Astrocyte (in vitro differentiated cells and primary cell): ENCODE measurements around the gene FFAR3. TPM values are rescaled to one million over a fixed set of nuclear protein-coding genes. Genes with fewer than 3 reads are reported as not detected.
"Not testable (repeated sequence)": the region's sequence is repeated elsewhere in the genome, so short reads cannot be mapped to it uniquely, and the experiment has no call there.

ENCODE experiments used
- DNase-seq: peaks from one replicate; pipeline ENCODE4 v3.0.0-alpha.2; 2010; ENCODE audit warnings: low read depth
- FAIRE-seq: peaks from 2 replicates; lab custom pipeline; 2011; peaks lifted over from hg19 to GRCh38; lab: Jason Lieb, UNC
- H2AFZ ChIP-seq: 2 replicates; pipeline ENCODE4 v1.6.0; 2012; ENCODE audit warnings: low read depth, low read length, inconsistent platforms
- H3K27ac ChIP-seq: 2 replicates; pipeline ENCODE4 v1.5.1; 2011; ENCODE audit warnings: low read depth, low read length, inconsistent platforms
- H3K27me3 ChIP-seq: 2 replicates; pipeline ENCODE4 v1.6.0; 2011; ENCODE audit warnings: low read length, inconsistent platforms; ENCODE audit not compliant: insufficient read depth
- H3K36me3 ChIP-seq: 2 replicates; pipeline ENCODE4 v1.5.1; 2011; ENCODE audit warnings: low read length, inconsistent platforms; ENCODE audit not compliant: insufficient read depth
- H3K4me1 ChIP-seq: 2 replicates; pipeline ENCODE4 v1.5.1; 2011; ENCODE audit warnings: low read length, inconsistent platforms; ENCODE audit not compliant: insufficient read depth
- H3K4me2 ChIP-seq: 2 replicates; pipeline ENCODE4 v1.6.0; 2012; ENCODE audit warnings: low read length, inconsistent platforms
- H3K4me3 ChIP-seq: 2 replicates; pipeline ENCODE4 v1.5.1; 2011; ENCODE audit warnings: low read depth, mild to moderate bottlenecking, low read length, inconsistent platforms; ENCODE audit not compliant: insufficient read depth
- H3K79me2 ChIP-seq: 2 replicates; pipeline ENCODE4 v1.6.0; 2012; ENCODE audit warnings: mild to moderate bottlenecking, low read length, inconsistent platforms; ENCODE audit not compliant: insufficient read depth
- H3K9ac ChIP-seq: 2 replicates; pipeline ENCODE4 v1.6.0; 2012; ENCODE audit warnings: mild to moderate bottlenecking, low read length, inconsistent platforms
- H3K9me3 ChIP-seq: 2 replicates; pipeline ENCODE4 v1.5.1; 2012; ENCODE audit warnings: low read depth, mild to moderate bottlenecking, low read length, inconsistent platforms; ENCODE audit not compliant: insufficient read depth
- H4K20me1 ChIP-seq: 2 replicates; pipeline ENCODE4 v1.6.0; 2012; ENCODE audit warnings: low read length, inconsistent platforms; ENCODE audit not compliant: insufficient read depth
- H3K27ac Mint-ChIP-seq: one replicate; pipeline ENCODE4 v1.8.0; 2021; ENCODE audit warnings: mild to moderate bottlenecking, mixed read lengths; ENCODE audit not compliant: unreplicated experiment
- H3K27me3 Mint-ChIP-seq: one replicate; pipeline ENCODE4 v1.8.0; 2021; ENCODE audit warnings: low read depth, mixed read lengths; ENCODE audit not compliant: unreplicated experiment
- H3K36me3 Mint-ChIP-seq: one replicate; pipeline ENCODE4 v1.8.0; 2021; ENCODE audit warnings: low read depth, mixed read lengths; ENCODE audit not compliant: unreplicated experiment
- H3K4me1 Mint-ChIP-seq: one replicate; pipeline ENCODE4 v1.8.0; 2021; ENCODE audit warnings: low read depth, mixed read lengths; ENCODE audit not compliant: unreplicated experiment
- H3K4me3 Mint-ChIP-seq: one replicate; pipeline ENCODE4 v1.8.0; 2021; ENCODE audit warnings: mild to moderate bottlenecking, moderate library complexity, mixed read lengths; ENCODE audit not compliant: unreplicated experiment
- H3K9me3 Mint-ChIP-seq: one replicate; pipeline ENCODE4 v1.8.0; 2021; ENCODE audit warnings: mild to moderate bottlenecking, mixed read lengths; ENCODE audit not compliant: unreplicated experiment
- EZH2 ChIP-seq: IDR thresholded peaks from 2 replicates; pipeline ENCODE4 v1.6.1; 2012; ENCODE audit warnings: mild to moderate bottlenecking, low read length, inconsistent platforms; ENCODE audit not compliant: insufficient read depth
- total RNA-seq: library from RNA; stranded (reverse); gene quantifications from 2 replicates; pipeline ENCODE4 v1.2.1, GENCODE V29; 2021
- TF ChIP-seq, protein P1 (sequence below): IDR thresholded peaks from 2 replicates; pipeline ENCODE4 v1.5.1; 2011; ENCODE audit warnings: low read depth, mild to moderate bottlenecking, inconsistent platforms, low read length, moderate library complexity; ENCODE audit not compliant: insufficient read depth

The FFAR3 gene
- total RNA-seq, 1 donor from 2014 or later = not detected

DNA sequence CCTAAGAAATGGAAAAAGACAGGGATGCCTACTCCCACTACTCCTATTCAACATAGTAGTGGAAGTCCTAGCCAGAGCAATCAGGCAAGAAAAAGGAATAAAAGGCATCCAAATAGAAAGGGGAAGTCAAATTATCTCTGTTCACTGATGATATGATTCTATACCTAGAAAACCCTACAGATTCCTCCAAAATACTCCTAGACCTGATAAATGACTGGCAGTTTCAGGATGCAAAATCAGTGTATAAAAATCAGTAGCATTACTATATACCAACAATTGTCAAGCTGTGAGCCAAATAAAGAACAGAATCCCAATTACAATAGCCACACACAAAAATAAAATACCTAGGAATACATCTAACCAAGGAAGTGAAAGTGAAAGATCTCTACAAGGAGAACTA is 11.3 kb downstream of the FFAR3 start:
- Mint-ChIP-seq H3K27ac (no peak overlapping the region), H3K27me3 (peaks cover 21% of the 10 kb centered on the region), H3K4me3 (no peak overlapping the region), H3K4me1 (no peaks in the 10 kb centered on the region), H3K9me3 (peaks cover 2% of the 10 kb centered on the region), H3K36me3 (no peaks in the 10 kb centered on the region)
- DNase-seq (no peak), FAIRE-seq (no peak)
- H3K27ac ChIP-seq = no peak overlapping the region
- H3K4me3 ChIP-seq = no peak overlapping the region
- no peaks in the 10 kb centered on the region for H3K4me1 ChIP-seq
- H3K36me3 ChIP-seq = no peaks in the 10 kb centered on the region
- no peak overlapping the region for H3K4me2 ChIP-seq
- H4K20me1 ChIP-seq = no peaks in the 10 kb centered on the region
- H3K9me3 ChIP-seq = no peaks in the 10 kb centered on the region
- no peaks in the 10 kb centered on the region for H3K27me3 ChIP-seq
- no peak overlapping the region for H2AFZ ChIP-seq
- no peaks in the 10 kb centered on the region for H3K79me2 ChIP-seq
- no peak overlapping the region for H3K9ac ChIP-seq
- TF ChIP-seq, protein P1, sequence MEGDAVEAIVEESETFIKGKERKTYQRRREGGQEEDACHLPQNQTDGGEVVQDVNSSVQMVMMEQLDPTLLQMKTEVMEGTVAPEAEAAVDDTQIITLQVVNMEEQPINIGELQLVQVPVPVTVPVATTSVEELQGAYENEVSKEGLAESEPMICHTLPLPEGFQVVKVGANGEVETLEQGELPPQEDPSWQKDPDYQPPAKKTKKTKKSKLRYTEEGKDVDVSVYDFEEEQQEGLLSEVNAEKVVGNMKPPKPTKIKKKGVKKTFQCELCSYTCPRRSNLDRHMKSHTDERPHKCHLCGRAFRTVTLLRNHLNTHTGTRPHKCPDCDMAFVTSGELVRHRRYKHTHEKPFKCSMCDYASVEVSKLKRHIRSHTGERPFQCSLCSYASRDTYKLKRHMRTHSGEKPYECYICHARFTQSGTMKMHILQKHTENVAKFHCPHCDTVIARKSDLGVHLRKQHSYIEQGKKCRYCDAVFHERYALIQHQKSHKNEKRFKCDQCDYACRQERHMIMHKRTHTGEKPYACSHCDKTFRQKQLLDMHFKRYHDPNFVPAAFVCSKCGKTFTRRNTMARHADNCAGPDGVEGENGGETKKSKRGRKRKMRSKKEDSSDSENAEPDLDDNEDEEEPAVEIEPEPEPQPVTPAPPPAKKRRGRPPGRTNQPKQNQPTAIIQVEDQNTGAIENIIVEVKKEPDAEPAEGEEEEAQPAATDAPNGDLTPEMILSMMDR = no peak
- TF ChIP-seq EZH2 = no peak

DNA sequence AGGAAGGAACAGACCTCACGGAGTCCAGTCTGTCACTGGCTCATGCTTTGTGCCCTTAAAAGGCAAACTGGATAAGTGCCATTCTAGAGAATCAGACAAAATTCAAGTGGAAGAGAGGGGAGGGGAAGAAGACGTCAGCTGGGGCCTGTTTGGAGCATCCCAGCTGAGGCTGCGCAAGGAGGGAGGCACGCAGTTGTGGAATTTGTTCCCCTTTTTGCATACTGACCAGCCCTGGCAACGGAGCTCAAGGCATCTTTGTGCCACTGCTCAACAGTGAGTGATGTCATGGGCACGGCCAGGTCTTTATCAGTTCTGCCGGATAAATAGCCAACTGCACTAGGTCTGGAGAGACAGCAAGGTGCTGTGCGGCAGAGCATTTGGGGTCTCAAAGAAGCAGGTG is 12.5 kb downstream of the FFAR3 start, which contains the start of gene GPR42:
GPR42 (plus strand) TSS at position 347 of the 400 bp plus-strand sequence. CDS start 292 bp downstream, outside the sequence.
- no peak for FAIRE-seq
- no peak for DNase-seq

DNA sequence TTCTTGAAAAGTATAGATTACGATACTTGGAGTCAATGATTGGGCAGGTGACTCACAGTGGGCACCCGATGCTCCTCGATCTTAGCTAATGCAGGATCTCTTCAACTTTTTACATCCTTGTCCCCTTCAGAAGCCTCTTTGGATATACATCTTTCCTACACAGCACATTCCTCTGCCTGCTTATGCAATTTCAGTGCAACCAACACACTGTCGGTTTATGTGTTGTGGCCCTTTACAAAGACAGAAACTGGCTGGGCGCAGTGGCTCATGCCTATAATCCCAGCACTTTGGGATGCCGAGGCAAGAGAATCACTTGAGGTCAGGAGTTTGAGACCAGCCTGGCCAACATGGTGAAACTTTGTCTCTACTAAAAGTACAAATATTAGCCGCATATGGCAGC is 15.2 kb downstream of the FFAR3 start:
- H3K9me3 ChIP-seq = no peaks in the 10 kb centered on the region
- H3K79me2 ChIP-seq = no peaks in the 10 kb centered on the region
- no peaks in the 10 kb centered on the region for H3K4me1 ChIP-seq
- H3K4me2 ChIP-seq = no peak overlapping the region
- no peak for TF ChIP-seq EZH2
- TF ChIP-seq, protein P1 = no peak
- H3K36me3 Mint-ChIP-seq = no peaks in the 10 kb centered on the region
- H3K4me3 ChIP-seq = no peak overlapping the region
- DNase-seq (no peak), FAIRE-seq (no peak)
- no peak overlapping the region for H3K4me3 Mint-ChIP-seq
- no peaks in the 10 kb centered on the region for H3K4me1 Mint-ChIP-seq
- no peak overlapping the region for H3K27ac ChIP-seq
- no peak overlapping the region for H3K9ac ChIP-seq
- no peaks in the 10 kb centered on the region for H3K27me3 ChIP-seq
- H3K27me3 Mint-ChIP-seq = peaks cover 21% of the 10 kb centered on the region
- H2AFZ ChIP-seq = no peak overlapping the region
- no peaks in the 10 kb centered on the region for H4K20me1 ChIP-seq
- peaks cover 6% of the 10 kb centered on the region for H3K9me3 Mint-ChIP-seq
- no peak overlapping the region for H3K27ac Mint-ChIP-seq
- H3K36me3 ChIP-seq = no peaks in the 10 kb centered on the region

More for the DNA sequence above, 12.5 kb downstream of the FFAR3 start, which contains the start of gene GPR42:
- Histone ChIP-seq H3K9me3 (no peaks in the 10 kb centered on the region), H4K20me1 (no peaks in the 10 kb centered on the region), H3K27ac (no peak within 1 kb of the TSS), H2AFZ (no peak within 1 kb of the TSS), H3K9ac (no peak within 1 kb of the TSS), H3K4me2 (no peak within 1 kb of the TSS), H3K27me3 (no peaks in the 10 kb centered on the region), H3K4me1 (no peaks in the 10 kb centered on the region), H3K4me3 (no peak within 1 kb of the TSS), H3K79me2 (no peaks in the 10 kb centered on the region), H3K36me3 (no peaks in the 10 kb centered on the region)
- TF ChIP-seq, protein P1 = no peak
- no peak for TF ChIP-seq EZH2
- Mint-ChIP-seq H3K36me3 (no peaks in the 10 kb centered on the region), H3K4me3 (no peak within 1 kb of the TSS), H3K4me1 (no peaks in the 10 kb centered on the region), H3K27me3 (peaks cover 22% of the 10 kb centered on the region), H3K9me3 (peaks cover 2% of the 10 kb centered on the region), H3K27ac (no peak within 1 kb of the TSS)

DNA sequence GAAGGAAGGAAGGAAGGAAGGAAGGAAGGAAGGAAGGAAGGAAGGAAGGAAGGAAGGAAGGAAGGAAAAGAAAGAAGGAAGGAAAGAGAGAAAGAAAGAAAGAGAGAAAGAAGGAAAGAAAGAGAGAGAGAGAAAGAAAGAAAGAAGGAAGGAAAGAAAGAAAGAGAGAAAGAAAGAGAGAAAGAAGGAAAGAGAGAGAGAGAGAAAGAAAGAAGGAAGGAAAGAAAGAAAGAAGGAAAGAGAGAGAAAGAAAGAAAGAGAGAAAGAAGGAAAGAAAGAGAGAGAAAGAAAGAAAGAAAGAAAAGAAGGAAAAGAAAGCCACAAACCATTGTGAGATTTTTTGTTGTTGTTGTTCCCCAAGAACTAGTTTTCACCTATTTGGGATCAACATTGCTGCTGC is 15.8 kb downstream of the FFAR3 start:
- H3K36me3 Mint-ChIP-seq, H4K20me1 ChIP-seq, H3K27ac Mint-ChIP-seq: not testable (repeated sequence)

More for the DNA sequence above, 15.8 kb downstream of the FFAR3 start:
- H3K9me3 Mint-ChIP-seq, H3K27me3 ChIP-seq, H3K4me2 ChIP-seq, H3K27ac ChIP-seq, FAIRE-seq, H3K9ac ChIP-seq, DNase-seq, H3K36me3 ChIP-seq, H3K4me3 Mint-ChIP-seq, H3K4me1 Mint-ChIP-seq, H3K79me2 ChIP-seq, H3K4me3 ChIP-seq, H2AFZ ChIP-seq, H3K4me1 ChIP-seq, H3K9me3 ChIP-seq: not testable (repeated sequence)
- H3K27me3 Mint-ChIP-seq = peaks cover 20% of the 10 kb centered on the region
